NOMO-1 treated with DMSO at 0.1 percent for 48 hours (cell line): Measurements from ENCODE around the gene KLHDC7B.

ENCODE experiments used
- DNase-seq: peaks from one replicate; lab custom pipeline; 2025; ENCODE audit not compliant: unreplicated experiment; lab: John Stamatoyannopoulos, UW

KLHDC7B gene

DNA sequence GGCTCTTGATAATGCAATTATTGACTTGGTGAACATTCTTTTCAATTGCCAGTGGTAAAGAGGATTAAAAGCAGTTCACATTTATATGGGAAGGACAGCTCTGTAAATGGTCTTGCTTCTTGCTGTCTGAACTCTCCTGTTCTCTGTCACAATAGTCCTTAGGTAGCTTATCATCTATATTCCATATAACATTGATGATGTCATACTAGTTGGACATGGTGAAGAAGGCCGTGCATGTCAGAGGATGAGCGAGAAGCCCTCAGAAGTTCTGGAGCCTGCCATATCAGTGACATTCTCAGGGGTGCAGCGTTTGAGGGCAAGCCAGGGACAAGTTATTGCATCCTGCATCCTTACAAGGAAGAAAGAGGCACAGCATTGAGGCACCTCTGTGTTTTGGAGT, 39.5 kb downstream of the KLHDC7B start:
- no peak for DNase-seq

GRCh38 chr22:50585781-50586180, 40.1 kb downstream of the KLHDC7B start:
- DNase-seq, result no peak

- DNase-seq, result no peak
Measured at GRCh38 chr22:50586416-50586815, 40.7 kb downstream of the KLHDC7B start.

- DNase-seq, result no peak
Measured at GRCh38 chr22:50587407-50587806, 41.7 kb downstream of the KLHDC7B start.

DNA sequence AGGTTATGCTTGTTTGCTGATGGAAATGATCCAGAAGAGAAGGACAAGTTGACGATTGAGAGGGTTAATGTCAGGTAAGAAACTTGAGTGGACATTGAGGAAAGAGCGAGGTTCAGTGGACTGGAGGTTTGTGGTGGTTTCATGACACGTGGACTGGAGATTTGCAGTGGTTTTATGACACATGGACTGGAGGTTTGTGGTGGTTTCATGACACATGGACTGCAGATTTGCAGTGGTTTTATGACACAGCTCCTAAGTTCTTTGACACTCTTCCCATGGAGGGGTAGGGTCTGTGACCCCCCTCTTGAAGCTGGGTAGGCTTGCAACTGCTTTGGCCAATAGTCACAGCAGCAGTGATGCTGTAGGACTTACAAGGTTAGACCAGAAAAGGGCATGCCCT, 49.5 kb downstream of the KLHDC7B start:
- DNase-seq, result no peak

- no peak for DNase-seq
Measured at GRCh38 chr22:50597097-50597496, 51.4 kb downstream of the KLHDC7B start.

GRCh38 chr22:50599816-50600455, 54.2 kb downstream of the KLHDC7B start:
- peak; percentile 10 for DNase-seq

GRCh38 chr22:50600538-50600937, 54.8 kb downstream of the KLHDC7B start, which contains the start of gene MAPK8IP2:
TSS of gene MAPK8IP2 (plus strand) at chr22:50600793. CDS start at chr22:50600819, 26 bp downstream.
- no peak for DNase-seq
